Camera-type eye (tissue), 1 donor: Measurements from ENCODE around the gene DNAJC12. TPM values are rescaled to one million over a fixed set of nuclear protein-coding genes. Genes with fewer than 3 reads are reported as not detected.

Experiments used
- total RNA-seq: library from RNA; depleted of rRNA; stranded (reverse); fragments of >200 nt; gene quantifications from one replicate; pipeline ENCODE4 v1.2.3, GENCODE V29; 2014

DNAJC12 gene
- total RNA-seq = 7.9 TPM

DNA sequence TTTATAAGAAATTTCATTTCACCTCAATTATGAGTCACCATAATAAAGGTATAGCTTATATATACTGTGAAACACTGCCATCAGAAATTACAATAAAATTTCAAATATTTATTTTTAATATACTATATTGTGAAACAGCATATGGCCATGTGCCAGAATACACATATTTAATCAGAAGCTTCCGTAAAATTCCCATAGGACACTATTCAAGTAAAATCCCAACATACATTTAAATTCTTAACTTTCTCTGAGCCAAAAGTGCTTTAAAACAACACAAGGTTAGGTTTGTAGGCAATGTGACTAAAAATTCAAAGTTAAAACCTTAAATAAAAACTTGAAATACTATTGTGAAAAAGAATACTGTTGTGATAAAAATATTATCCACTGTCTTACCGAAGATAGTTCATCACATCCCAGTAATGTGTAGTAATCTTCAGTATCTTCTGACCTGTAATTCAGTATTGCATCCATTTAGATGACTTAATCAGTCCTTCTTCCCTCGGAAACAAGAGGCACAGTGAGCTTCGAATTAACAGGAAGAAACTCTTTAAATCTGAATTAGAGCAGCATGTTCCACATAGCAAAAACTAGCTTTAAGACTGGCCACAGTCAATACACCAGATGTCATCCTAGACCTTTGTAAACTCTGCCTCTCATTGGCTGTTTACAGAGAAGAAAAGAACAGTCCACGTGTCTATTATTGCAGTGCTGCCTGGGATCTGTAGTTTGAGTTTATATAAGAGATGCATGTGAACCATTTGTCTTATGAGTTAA lies at the start of gene DNAJC12:
TSS of gene DNAJC12 (minus strand) at position 648 of the 774 bp plus-strand sequence. CDS start at position 471, 177 bp downstream.

GRCh38 chr10:67884313-67884841 lies 46.4 kb upstream of the DNAJC12 start, which contains the start of gene SIRT1:
Gene SIRT1, plus strand, starts transcription at chr10:67884656. Its CDS starts 66 bp downstream, at chr10:67884722.

Other genes starting within 250 kb of the DNAJC12 start
- 9.3 TPM for gene CTNNA3, start 142.0 kb downstream of the DNAJC12 start, total RNA-seq
- gene SIRT1, start 46.5 kb upstream of the DNAJC12 start, total RNA-seq = 53.9 TPM
- gene HERC4, start 237.1 kb upstream of the DNAJC12 start, total RNA-seq = 117 TPM